Stimulated activated effector memory CD8-positive, alpha-beta T cell treated with anti-CD3 and anti-CD28 coated beads, Interleukin-12 subunit alpha, Interleukin-12 subunit beta, amount 100 ng/mL, for 72 hours (primary cell): ENCODE results near the gene GK2.

ENCODE experiments used
- ATAC-seq: fragments of 150-1000 bp; cut with Tn5 transposase; 2 replicates; pipeline ENCODE4 v1.10.0; 2021
- DNase-seq, 2 donors: peaks; one replicate each; pipeline ENCODE4 v3.0.0; 2021 to 2022; ENCODE audit warnings: low spot score in 2 of 2
- H3K27ac Mint-ChIP-seq: one replicate; pipeline ENCODE4 v1.8.0; 2022; ENCODE audit warnings: mild to moderate bottlenecking, mixed read lengths
- H3K36me3 Mint-ChIP-seq: one replicate; pipeline ENCODE4 v1.8.0; 2022; ENCODE audit warnings: mild to moderate bottlenecking, mixed read lengths
- H3K4me1 Mint-ChIP-seq: one replicate; pipeline ENCODE4 v1.8.0; 2022; ENCODE audit warnings: mixed read lengths
- H3K4me3 Mint-ChIP-seq: one replicate; pipeline ENCODE4 v1.8.0; 2022; ENCODE audit warnings: mild to moderate bottlenecking, mixed read lengths
- H3K9me3 Mint-ChIP-seq: one replicate; pipeline ENCODE4 v1.8.0; 2022; ENCODE audit warnings: mixed read lengths

The GK2 gene

DNA sequence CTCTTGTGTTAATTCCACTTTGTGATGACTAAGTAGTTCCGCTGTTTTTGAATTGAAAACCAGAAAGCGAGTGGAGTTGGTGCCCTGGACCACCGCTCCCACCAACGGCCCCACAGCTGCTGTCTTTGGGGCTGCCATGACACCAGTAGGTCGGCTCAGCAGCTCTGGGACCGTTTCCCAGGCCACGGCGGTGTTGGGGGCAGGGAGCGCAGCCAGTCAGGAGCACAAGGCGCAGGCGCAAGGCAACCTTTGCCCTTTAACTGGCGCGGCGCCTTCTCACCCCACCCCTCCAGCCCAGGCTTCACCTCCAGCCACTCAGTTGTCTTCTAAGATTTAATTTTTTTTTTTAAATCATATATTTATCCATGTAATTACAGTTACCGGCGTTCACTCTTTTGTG, at the start of gene GK2:
Gene GK2, minus strand, starts transcription at position 166 of the 400 bp plus-strand sequence. Its CDS starts 28 bp downstream, at position 138.
- Mint-ChIP-seq H3K4me1 (no peaks in the 10 kb centered on the region), H3K4me3 (no peak within 1 kb of the TSS), H3K27ac (no peak within 1 kb of the TSS), H3K9me3 (peaks cover 3% of the 10 kb centered on the region), H3K36me3 (no peaks in the 10 kb centered on the region)
- ATAC-seq (no peak), DNase-seq (no peak)

DNA sequence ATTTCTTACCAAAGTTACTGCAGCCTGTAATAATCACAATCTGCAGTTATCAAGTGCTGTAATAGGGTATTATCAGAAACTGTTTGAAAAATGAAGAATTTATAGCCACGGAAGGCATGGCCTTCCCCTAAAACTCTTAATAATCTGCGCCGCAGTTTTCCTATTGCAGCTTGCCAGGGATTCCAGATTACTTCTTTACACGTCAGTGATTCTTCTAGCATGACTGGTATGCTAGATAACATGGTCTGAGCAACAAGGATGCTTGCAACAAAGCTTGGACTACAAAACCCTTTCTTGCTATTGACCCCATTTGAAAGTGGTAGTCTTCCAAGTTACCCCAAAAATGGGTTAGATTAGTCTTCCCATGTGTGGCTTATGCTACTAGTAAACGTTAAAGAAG, 47.2 kb upstream of the GK2 start:
- Mint-ChIP-seq H3K9me3 (no peaks in the 10 kb centered on the region), H3K27ac (no peak overlapping the region), H3K4me3 (no peak overlapping the region), H3K36me3 (no peaks in the 10 kb centered on the region), H3K4me1 (no peaks in the 10 kb centered on the region)
- DNase-seq: no peak
- ATAC-seq: no peak

DNA sequence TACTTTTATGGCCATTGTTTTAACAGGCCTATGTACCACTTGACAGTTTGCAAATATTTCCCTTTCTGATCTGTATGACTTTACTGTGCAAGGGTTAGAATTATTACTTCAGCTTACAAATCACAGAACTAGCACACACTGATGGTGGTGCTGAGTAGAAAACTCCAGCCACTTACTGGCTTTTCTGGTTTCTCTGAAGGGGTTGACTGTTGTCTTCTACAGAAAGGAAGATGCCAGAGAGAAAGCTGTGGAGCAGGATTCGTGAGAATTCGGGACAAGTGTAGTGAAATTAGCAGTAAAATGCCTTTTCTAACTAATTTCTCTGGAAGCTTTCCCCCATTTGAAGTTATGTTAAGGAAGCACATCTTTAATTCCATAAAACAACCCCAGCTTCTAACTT, 46.6 kb upstream of the GK2 start:
- Mint-ChIP-seq H3K4me3 (no peak overlapping the region), H3K36me3 (no peaks in the 10 kb centered on the region), H3K4me1 (no peaks in the 10 kb centered on the region), H3K9me3 (no peaks in the 10 kb centered on the region), H3K27ac (no peak overlapping the region)
- ATAC-seq: no peak
- no peak for DNase-seq

DNA sequence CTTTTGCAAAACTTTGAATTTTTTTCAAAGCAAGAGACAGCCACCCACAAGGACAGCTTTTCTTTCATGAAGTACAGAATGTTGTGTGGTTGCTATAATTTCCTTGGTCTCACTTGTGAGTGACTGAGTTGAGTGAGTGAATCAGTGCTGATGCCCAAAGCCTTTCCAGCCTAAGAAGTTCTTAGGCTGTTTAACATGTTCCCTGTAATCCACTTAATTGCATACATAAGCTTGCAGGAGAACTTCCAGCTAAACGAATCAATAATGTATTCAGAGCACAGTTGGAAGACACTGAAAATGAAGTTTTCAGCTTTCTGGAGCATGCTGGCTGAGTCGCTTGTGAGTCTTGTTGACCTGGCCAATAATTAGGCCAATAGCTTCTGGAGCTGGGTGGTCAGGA, 42.0 kb upstream of the GK2 start:
- H3K36me3 Mint-ChIP-seq: no peaks in the 10 kb centered on the region
- no peak overlapping the region for H3K4me3 Mint-ChIP-seq
- ATAC-seq (no peak), DNase-seq (no peak)
- H3K9me3 Mint-ChIP-seq: no peaks in the 10 kb centered on the region
- H3K4me1 Mint-ChIP-seq: no peaks in the 10 kb centered on the region
- no peak overlapping the region for H3K27ac Mint-ChIP-seq

DNA sequence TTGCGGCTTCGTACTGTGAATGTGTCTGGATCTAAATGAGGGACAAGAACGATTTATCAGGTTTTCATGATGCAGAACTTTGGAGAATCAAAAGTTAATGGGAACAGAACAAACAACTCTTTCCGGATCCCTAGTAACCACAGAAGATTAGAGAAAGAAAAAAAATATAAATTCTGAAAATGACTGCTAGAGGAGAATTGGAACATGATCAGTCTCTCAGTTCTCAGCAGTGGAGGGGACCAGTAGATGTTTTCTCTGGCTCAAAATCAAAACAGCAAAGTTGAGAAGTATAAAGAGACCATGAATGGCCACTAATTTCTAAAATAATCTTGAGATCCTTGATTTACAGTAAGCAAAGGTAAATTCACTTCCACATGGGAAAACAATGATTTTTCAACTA, 38.1 kb upstream of the GK2 start:
- Mint-ChIP-seq H3K27ac (no peak overlapping the region), H3K36me3 (no peaks in the 10 kb centered on the region), H3K4me1 (no peaks in the 10 kb centered on the region), H3K9me3 (no peaks in the 10 kb centered on the region), H3K4me3 (no peak overlapping the region)
- DNase-seq (no peak), ATAC-seq (no peak)

DNA sequence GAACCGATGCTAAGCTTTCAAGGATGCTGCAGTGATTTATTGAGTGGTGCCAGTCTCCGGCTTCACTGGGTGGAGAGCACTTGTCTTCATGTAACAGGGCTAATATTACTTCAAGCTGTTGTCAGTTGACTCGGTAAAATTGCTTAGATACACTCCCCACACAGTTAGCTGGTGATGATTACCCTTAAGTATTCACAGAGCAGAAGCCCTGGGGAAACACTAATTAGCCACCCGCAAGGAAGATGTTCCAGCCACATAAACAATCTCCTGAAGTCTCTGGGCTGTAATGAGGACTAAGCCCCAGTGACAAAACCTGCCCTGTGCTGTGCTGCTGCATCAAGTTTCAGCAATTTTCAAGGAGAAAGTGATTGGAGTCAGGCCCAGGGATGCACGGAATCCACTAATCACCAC, 37.3 kb upstream of the GK2 start:
- ATAC-seq: no peak
- H3K4me1 Mint-ChIP-seq: no peaks in the 10 kb centered on the region

DNA sequence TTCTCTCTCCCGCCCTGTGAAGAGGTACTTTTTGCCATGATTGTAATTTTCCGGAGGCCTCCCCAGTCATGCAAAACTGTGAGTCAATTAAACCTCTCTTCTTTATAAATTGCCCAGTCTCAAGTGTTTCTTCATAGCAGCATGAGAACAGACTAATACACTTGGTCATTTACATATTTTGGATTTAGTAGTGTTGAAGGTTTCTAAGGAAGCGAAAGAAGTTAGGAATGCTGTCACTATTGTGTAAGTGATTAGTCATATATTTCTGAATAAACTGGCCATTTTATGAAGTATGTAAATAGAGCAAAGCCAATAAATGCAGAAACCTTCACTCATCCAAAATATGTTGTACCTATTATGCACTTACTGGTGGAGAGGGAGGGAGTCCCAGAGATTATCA, 34.4 kb upstream of the GK2 start:
- H3K9me3 Mint-ChIP-seq: peaks cover 8% of the 10 kb centered on the region
- ATAC-seq (no peak), DNase-seq (no peak)

More for the DNA sequence above, 37.3 kb upstream of the GK2 start:
- Mint-ChIP-seq H3K4me3 (no peak overlapping the region), H3K36me3 (no peaks in the 10 kb centered on the region), H3K27ac (no peak overlapping the region), H3K9me3 (no peaks in the 10 kb centered on the region)
- no peak for DNase-seq

DNA sequence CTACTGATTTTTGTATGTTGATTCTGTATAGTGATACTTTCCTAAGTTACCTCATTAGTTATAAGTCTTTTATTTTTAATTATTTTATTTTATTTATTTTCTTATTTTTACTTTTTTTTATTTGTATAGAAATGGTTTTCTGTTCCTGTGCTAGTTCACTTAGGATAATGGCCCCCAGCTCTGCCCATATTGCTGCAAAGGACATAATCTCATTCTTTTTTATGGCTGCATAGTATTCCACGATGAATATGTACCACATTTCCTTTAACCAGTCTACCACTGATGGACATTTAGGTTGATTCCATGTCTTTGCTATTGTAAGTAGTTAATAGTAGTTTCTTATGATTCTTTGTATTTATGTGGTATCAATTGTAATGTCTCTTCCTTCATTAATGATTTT, 31.5 kb upstream of the GK2 start:
- no peak overlapping the region for H3K27ac Mint-ChIP-seq

More for the DNA sequence above, 34.4 kb upstream of the GK2 start:
- Mint-ChIP-seq H3K36me3 (no peaks in the 10 kb centered on the region), H3K4me3 (no peak overlapping the region), H3K27ac (no peak overlapping the region), H3K4me1 (no peaks in the 10 kb centered on the region)

DNA sequence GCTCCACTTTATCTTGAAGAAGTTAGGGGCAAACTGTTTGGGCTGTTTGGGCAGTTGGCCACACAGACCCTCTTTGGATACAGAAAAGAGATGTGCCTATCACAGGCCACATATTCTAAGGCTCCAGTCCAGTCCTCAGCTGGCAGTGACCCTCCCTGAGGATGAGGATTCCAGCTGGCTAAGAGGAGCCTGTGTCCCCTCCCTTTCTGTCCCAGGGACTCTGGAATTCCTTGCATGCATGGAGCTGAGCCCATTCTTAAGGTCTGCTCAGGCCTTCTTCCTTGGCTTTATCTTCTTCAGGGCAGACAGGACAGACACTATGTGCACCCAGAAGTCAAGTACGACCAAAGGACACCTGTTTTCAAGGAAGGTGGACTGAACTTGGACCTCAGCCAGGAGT, 23.8 kb upstream of the GK2 start:
- ATAC-seq (peak; percentile 32), DNase-seq (no peak)
- no peaks in the 10 kb centered on the region for H3K9me3 Mint-ChIP-seq
- H3K4me3 Mint-ChIP-seq: no peak overlapping the region
- H3K4me1 Mint-ChIP-seq: no peaks in the 10 kb centered on the region
- no peaks in the 10 kb centered on the region for H3K36me3 Mint-ChIP-seq
- H3K27ac Mint-ChIP-seq: no peak overlapping the region

More for the DNA sequence above, 31.5 kb upstream of the GK2 start:
- Mint-ChIP-seq H3K36me3 (no peaks in the 10 kb centered on the region), H3K4me3 (no peak overlapping the region), H3K4me1 (no peaks in the 10 kb centered on the region), H3K9me3 (peaks cover 8% of the 10 kb centered on the region)
- ATAC-seq (no peak), DNase-seq (no peak)

DNA sequence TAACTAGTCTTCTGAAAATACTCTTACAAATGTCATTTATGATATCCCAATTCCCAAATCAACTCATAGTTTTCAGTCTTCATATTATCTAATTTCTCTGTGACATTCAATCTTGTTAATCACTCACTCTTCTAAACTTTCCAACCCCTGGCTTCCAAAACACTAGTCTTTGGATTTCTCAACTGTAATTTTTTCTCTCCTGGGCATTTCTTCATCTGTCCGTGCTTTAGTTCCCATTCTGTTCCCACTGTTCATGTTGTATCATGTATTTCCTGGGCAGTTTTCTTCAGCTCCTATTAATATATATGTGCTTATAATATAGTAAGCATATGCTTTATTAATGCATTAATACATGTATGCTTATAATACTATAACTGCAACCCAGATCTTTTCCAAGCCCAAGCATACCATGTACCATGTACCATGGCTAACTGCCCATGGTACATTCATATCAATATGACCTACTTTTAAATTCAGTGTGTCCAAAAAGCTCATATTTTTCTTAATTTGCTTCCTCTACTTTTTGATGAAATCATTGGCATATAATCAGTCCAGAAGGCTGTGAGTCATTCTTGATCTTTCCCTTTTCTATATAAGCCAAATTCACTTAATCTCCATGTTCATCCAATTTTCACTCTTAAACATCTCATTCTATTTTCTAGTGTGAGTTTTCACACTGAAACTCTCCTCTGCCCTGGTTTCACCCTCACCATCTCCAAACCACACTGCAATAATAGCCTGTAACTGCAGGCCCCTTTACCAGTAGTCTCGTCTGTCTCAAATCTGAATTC, 21.3 kb upstream of the GK2 start:
- Mint-ChIP-seq H3K4me3 (no peak overlapping the region), H3K4me1 (no peaks in the 10 kb centered on the region), H3K9me3 (peaks cover 5% of the 10 kb centered on the region), H3K36me3 (no peaks in the 10 kb centered on the region), H3K27ac (no peak overlapping the region)
- ATAC-seq (no peak), DNase-seq (no peak)

DNA sequence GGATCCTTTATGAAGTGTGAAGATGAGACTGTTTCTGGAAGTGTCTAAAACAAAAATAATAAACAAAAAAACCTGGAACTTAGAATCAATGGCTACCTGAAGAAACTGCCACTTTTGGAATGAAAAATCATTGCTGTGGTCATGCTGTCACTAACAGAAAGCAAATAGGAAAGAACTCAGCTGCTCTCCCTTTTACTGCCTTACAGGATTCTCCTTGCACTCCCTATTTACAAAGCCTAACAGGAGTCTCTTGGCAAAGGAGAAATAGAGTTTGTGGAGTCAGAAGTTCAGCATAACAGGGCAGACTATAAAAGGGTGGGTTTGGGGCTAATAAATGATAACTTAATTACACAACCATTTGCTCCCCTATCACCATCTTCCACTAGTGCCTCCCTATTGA, 19.0 kb upstream of the GK2 start:
- ATAC-seq: no peak
- H3K36me3 Mint-ChIP-seq: no peaks in the 10 kb centered on the region
- peaks cover 5% of the 10 kb centered on the region for H3K9me3 Mint-ChIP-seq
- H3K27ac Mint-ChIP-seq: no peak overlapping the region
- DNase-seq: no peak
- no peak overlapping the region for H3K4me3 Mint-ChIP-seq
- no peaks in the 10 kb centered on the region for H3K4me1 Mint-ChIP-seq

DNA sequence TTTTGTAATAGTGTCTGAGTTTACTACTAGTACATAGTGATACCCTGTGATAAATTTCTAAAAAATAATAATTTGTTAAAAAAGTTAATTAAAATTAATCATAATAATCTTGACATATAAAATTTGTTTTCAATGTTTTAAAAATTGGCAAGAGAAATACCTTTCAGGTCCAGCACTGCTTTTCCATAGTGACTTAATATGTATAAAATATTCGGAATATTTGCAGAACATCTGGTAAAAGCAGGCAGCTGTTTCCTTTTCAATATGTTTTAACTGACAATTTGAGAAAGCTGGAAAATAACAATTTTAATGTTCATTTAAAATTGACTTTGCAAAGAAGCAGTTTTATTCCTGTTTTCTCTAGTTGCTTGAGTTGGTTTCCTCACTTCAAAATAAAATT, 17.6 kb upstream of the GK2 start:
- no peak overlapping the region for H3K4me3 Mint-ChIP-seq
- no peaks in the 10 kb centered on the region for H3K36me3 Mint-ChIP-seq
- H3K27ac Mint-ChIP-seq: no peak overlapping the region
- H3K4me1 Mint-ChIP-seq: no peaks in the 10 kb centered on the region
- ATAC-seq: no peak
- DNase-seq: no peak
- H3K9me3 Mint-ChIP-seq: peaks cover 10% of the 10 kb centered on the region

DNA sequence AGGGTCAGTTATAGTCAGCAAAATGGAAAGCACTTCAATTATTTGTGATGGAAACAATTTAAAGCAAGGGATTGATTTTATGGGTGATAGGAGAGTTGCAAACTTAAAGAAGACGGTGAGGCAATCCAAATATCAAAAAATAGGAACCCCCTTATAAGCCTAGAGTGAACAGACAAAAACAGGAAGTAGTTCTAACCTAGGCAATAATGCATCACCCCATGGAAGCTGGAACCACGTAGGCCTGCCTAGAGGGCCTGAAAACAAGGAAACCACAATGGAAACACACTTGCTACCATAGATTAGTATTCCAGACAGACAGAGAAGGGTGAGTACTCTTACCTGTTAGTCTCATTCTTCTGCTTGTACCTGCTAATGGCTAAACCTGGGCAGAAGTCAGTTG, 13.5 kb upstream of the GK2 start:
- H3K27ac Mint-ChIP-seq: no peak overlapping the region
- DNase-seq (no peak), ATAC-seq (no peak)
- H3K4me1 Mint-ChIP-seq: no peaks in the 10 kb centered on the region
- no peaks in the 10 kb centered on the region for H3K36me3 Mint-ChIP-seq
- H3K4me3 Mint-ChIP-seq: no peak overlapping the region
- H3K9me3 Mint-ChIP-seq: peaks cover 10% of the 10 kb centered on the region

DNA sequence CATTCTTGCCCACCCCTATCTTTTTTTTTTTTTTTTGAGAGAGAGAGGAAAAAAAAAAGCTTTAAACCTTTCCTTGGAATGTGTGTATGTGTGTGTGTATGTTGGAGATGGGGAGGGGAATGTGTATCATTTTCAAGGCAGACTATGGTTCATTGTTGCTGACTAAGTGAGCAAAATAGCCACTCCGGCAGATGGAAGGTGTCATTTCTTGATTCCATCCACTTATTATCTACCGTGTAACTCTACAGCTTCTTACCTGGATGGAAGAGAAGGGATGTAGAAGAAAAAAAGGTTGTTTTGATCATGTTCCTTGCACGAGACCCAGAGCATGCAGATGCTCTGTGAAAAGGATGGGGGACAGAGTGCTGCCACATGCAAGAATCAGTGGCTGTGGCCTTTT, 5.9 kb upstream of the GK2 start:
- Mint-ChIP-seq H3K4me1 (no peaks in the 10 kb centered on the region), H3K36me3 (no peaks in the 10 kb centered on the region), H3K4me3 (no peak overlapping the region), H3K27ac (no peak overlapping the region), H3K9me3 (peaks cover 3% of the 10 kb centered on the region)
- no peak for DNase-seq
- ATAC-seq: no peak

DNA sequence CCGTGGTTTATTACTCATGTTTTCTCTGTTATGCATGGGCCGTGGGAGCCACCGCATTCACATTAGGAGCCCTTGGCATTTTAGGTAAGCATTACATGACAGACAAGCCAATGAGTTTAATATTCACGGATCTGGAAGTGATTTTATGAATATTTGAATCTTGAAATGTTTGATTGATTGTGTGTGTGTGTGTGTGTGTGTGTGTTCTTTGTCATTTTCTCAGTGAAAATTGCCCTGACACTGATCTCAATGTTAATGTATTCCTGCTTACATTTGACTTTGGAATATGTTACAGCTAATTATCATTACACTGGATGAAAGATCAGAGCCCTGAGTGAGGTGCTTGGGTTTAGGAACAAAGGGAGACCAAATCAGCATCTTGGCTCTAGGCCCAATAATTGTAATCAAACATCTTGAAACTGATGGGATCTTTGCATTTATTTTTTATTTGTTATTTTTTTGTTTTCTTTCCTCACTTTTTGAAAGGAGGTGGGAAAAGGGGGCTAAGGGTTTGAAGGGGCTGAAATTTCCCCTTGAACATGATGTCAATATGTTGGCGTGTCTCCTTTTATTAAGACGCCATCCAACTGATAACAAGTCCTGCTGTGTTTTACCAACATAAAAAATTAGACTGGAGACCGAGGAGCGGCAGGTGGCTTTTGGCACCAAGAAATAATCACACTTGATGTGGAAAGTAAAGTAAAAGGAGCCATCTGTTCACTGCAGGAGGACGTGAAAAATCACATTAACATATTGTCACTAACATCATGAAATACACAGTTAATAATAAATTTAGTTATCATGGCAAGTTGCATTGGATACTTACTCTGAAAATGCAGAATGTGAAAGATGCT, 5.2 kb upstream of the GK2 start:
- Mint-ChIP-seq H3K9me3 (peaks cover 3% of the 10 kb centered on the region), H3K4me1 (no peaks in the 10 kb centered on the region), H3K27ac (no peak overlapping the region), H3K36me3 (no peaks in the 10 kb centered on the region), H3K4me3 (no peak overlapping the region)
- no peak for ATAC-seq
- DNase-seq: no peak

DNA sequence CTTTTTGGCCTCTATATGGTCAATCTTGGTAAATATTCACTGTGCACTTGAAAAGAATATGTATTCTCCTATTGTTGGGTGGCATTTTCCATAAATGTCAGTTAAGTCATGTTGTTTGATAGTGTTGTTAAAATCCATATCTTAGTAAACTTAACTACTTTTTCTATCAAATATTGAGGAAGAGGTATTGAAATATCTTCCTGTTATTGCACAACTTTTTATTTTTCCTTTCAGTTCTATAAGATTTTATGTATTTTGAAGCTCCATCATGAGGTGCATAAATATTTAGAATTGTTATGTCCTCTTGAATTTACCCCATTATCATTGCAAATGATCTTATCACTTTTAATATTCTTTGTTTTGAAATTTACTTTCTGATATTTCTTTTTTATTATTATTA, 3.4 kb downstream of the GK2 start:
- Mint-ChIP-seq H3K9me3 (peaks cover 4% of the 10 kb centered on the region), H3K27ac (no peak overlapping the region), H3K4me1 (no peaks in the 10 kb centered on the region), H3K4me3 (no peak overlapping the region), H3K36me3 (no peaks in the 10 kb centered on the region)
- ATAC-seq (no peak), DNase-seq (no peak)
